Cardiac fibroblast (primary cell): ENCODE results near the gene C1orf146.

Experiments
- DNase-seq, 2 donors: peaks; one replicate each; pipeline versions ENCODE4 v3.0.0 to v3.0.0-alpha.2; 2010; ENCODE audit warnings: low read depth in 2 of 2
- H3K4me3 ChIP-seq, 2 donors: replicated peaks in 1 of 2; 1 replicate in 1 of 2; 2 replicates in 1 of 2; pipeline ENCODE4 v1.5.1; 2011; ENCODE audit warnings: low read depth in 2 of 2, low read length in 2 of 2, mild to moderate bottlenecking in 2 of 2, moderate library complexity in 1 of 2
- TF ChIP-seq, protein P1 (sequence below): IDR thresholded peaks from one replicate; pipeline ENCODE4 v1.5.1; 2011; ENCODE audit warnings: low read depth, mild to moderate bottlenecking, low read length, inconsistent platforms

The C1orf146 gene

GRCh38 chr1:92217721-92218120 is at the start of gene C1orf146:
C1orf146 (plus strand) TSS chr1:92217915; CDS start chr1:92231421, 13,506 bp downstream.
- H3K4me3 ChIP-seq: no peak within 1 kb of the TSS
- TF ChIP-seq, protein P1, sequence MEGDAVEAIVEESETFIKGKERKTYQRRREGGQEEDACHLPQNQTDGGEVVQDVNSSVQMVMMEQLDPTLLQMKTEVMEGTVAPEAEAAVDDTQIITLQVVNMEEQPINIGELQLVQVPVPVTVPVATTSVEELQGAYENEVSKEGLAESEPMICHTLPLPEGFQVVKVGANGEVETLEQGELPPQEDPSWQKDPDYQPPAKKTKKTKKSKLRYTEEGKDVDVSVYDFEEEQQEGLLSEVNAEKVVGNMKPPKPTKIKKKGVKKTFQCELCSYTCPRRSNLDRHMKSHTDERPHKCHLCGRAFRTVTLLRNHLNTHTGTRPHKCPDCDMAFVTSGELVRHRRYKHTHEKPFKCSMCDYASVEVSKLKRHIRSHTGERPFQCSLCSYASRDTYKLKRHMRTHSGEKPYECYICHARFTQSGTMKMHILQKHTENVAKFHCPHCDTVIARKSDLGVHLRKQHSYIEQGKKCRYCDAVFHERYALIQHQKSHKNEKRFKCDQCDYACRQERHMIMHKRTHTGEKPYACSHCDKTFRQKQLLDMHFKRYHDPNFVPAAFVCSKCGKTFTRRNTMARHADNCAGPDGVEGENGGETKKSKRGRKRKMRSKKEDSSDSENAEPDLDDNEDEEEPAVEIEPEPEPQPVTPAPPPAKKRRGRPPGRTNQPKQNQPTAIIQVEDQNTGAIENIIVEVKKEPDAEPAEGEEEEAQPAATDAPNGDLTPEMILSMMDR: no peak
- no peak for DNase-seq

DNA sequence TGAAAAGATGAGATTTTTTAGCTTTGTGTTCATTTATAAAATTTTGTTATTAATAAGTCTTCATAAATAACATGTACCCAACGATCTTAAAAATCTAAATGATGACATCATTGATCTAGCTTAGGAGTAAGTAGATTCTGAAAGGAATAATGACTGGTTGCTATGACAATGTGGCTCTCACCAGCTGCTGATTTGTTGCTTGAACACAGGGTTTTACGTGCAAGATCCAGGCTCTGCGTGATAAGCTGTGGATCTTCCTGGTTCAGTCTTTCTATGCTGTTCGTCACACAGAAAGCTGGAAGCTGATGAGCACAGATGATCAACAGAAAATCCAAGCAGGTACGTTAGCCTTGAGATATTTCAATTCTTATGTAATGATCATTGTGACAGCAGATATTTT is 49.1 kb upstream of the C1orf146 start:
- no peak for DNase-seq
- H3K4me3 ChIP-seq: no peak overlapping the region
- TF ChIP-seq, protein P1: no peak

DNA sequence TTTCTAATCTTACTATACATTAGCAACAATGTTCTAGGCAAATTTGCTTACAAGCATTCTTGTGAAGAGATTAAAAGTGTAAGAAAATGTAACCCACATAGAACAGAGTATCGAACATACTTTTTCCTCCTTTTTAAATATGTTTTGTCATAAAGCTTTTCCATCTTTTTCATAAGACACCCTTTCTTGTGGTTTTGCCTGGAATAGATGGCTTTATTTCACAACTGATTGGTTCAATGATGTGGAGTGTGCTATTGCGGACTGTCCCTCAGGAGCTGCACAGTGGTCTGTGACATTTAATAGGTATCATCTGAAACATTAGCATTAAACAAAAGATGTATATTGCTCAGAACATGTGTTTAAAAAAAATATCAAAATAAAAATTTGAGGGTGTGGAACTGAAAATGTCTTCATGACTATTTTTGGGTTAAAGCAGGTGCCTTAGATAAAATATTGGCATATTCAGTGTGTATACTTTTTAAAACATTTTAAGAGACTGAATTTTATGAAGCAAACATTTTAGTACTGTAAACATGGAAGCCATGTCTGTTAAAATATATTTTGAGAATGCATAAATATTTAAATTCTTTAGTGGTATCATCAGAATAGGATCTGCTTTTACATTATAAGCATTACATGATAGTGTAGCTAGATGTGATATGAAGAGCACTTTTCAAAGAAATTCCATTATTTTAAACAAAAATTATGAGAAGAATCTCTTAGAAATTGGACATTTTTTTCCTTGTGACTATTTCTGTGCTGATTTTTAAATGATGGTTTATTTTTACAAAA is 48.3 kb upstream of the C1orf146 start:
- no peak overlapping the region for H3K4me3 ChIP-seq
- TF ChIP-seq, protein P1: no peak
- no peak for DNase-seq

GRCh38 chr1:92184632-92185031 is 33.1 kb upstream of the C1orf146 start:
- TF ChIP-seq, protein P1: no peak
- DNase-seq: peak; percentile 61 to 91
- no peak overlapping the region for H3K4me3 ChIP-seq

DNA sequence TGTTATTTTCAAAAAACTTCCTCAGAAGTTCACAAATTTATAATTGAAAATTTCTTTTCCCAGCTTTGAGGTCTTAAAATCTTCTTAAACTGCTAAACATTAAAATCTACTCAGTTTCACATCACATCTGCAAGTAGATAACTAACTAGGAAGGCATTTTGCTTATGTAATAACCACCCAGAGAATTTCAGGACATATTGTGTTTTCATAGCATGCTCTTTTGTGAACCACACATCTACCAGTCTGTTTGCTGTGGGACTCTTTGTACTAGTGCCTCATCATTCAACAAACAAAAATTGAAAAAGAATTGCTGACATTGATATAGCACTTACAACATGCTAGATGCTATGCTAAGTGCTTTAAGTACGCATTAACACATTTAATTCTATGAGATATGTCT is 31.6 kb upstream of the C1orf146 start:
- peak in 1 of 2 donors; percentile 85 for DNase-seq
- H3K4me3 ChIP-seq: no peak overlapping the region
- TF ChIP-seq, protein P1: no peak

DNA sequence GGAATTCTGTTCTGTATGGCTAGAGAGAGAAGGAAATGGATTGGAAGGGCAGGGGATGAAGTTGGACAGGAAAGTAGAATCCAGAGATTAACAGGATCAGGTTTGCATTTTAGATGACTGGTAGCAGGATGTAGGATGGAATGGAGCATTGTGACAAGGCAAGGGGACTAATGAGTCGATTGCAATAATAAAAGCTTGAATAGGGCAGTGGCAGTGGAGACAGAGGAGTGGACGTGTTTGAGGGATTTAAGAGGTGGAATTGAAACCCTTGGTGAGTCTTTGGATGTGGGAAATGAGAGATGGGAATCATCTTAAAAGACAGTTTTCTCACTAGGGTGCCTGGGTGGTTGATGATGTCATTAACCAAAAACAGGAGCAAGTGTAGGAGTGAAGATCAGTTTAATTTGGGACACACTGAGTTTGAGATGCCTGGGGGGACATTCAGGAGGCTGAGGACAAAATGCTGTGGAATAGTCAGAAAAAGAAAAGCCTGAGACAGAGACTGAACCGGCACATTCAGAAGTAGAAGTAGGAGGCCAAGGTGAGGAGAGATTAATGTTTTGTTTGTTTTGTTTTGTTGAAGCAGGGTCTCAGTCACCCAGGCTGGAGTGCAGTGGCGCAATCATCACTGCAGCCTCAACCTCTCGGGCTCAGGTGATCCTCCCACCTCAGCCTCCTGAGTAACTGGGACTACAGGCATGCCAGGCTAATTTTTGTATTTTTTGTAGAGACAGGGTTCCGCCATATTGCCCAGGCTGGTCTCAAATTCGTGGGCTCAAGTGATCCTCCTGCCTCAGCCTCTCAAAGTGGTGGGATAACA is 29.1 kb upstream of the C1orf146 start:
- H3K4me3 ChIP-seq: no peak overlapping the region
- no peak for DNase-seq
- TF ChIP-seq, protein P1: no peak
